IMR-90 (cell line): ENCODE data around the gene AUTS2. TPM values are rescaled to one million over a fixed set of nuclear protein-coding genes. Genes with fewer than 3 reads are reported as not detected.

Experiments
- ATAC-seq: fragments of 200-7000 bp; cut with Tn5 transposase; 2 replicates; pipeline ENCODE4 v1.9.1; 2020; ENCODE audit warnings: low read depth, mild to moderate bottlenecking, moderate library complexity
- BruUV-seq: library from RNA; stranded (reverse); fragments of 400-500 nt; replicated peaks from 2 replicates; lab custom pipeline; 2021; lab: Mats Ljungman, UMichigan
- CTCF ChIA-PET: fragments of 300-600 bp; formaldehyde crosslinking; extraction: SDS; loops from one replicate; lab custom pipeline; 2021; ENCODE audit warnings: antibody characterized with exemption; lab: Yijun Ruan, JAX
- POLR2A ChIA-PET: fragments of 300-600 bp; sonication (Branson Sonifier 250); formaldehyde crosslinking; loops from one replicate; lab custom pipeline; 2022; ENCODE audit warnings: antibody characterized with exemption; ENCODE audit not compliant: unreplicated experiment; lab: Charles Lee
- DNase-seq: peaks from one replicate; pipeline ENCODE4 v3.0.0; 2013
- H2AFZ ChIP-seq: replicated peaks from 2 replicates; pipeline ENCODE3; 2013; ENCODE audit warnings: low read length, mild to moderate bottlenecking; ENCODE audit not compliant: poor library complexity
- H2AK5ac ChIP-seq: 2 replicates; pipeline ENCODE4 v1.6.1; 2013; ENCODE audit warnings: low read depth, low read length, inconsistent platforms
- H2AK9ac ChIP-seq: replicated peaks from 2 replicates; pipeline ENCODE3; 2013; ENCODE audit warnings: mild to moderate bottlenecking, low read depth, low read length, moderate library complexity; ENCODE audit not compliant: poor library complexity
- H2BK120ac ChIP-seq: 2 replicates; pipeline ENCODE4 v1.6.1; 2013; ENCODE audit warnings: low read depth, low read length, inconsistent platforms
- H2BK15ac ChIP-seq: 3 replicates; pipeline ENCODE4 v1.6.1; 2013; ENCODE audit warnings: low read depth, low read length, inconsistent platforms
- H2BK20ac ChIP-seq: 2 replicates; pipeline ENCODE4 v1.6.1; 2013; ENCODE audit warnings: low read depth, mild to moderate bottlenecking, inconsistent platforms, low read length, moderate library complexity
- H2BK5ac ChIP-seq: 2 replicates; pipeline ENCODE4 v1.6.1; 2013; ENCODE audit warnings: mild to moderate bottlenecking, low read depth, low read length, inconsistent platforms; ENCODE audit not compliant: poor library complexity, severe bottlenecking
- H3K14ac ChIP-seq: replicated peaks from 2 replicates; pipeline ENCODE4 v1.6.1; 2013; ENCODE audit warnings: low read depth, low read length, inconsistent platforms
- H3K18ac ChIP-seq: 2 replicates; pipeline ENCODE4 v1.6.1; 2013; ENCODE audit warnings: low read depth, low read length, control low read depth
- H3K23ac ChIP-seq: 2 replicates; pipeline ENCODE4 v1.6.1; 2013; ENCODE audit warnings: low read depth, low read length, inconsistent platforms
- H3K27ac ChIP-seq: 2 replicates; pipeline ENCODE4 v1.5.1; 2013; ENCODE audit warnings: mild to moderate bottlenecking, control low read depth, low read length; ENCODE audit not compliant: insufficient read depth
- H3K27me3 ChIP-seq: 2 replicates; pipeline ENCODE4 v1.6.1; 2013; ENCODE audit warnings: low read length; ENCODE audit not compliant: control insufficient read depth, insufficient read depth
- H3K36me3 ChIP-seq: 2 replicates; pipeline ENCODE4 v1.6.1; 2013; ENCODE audit warnings: low read length, mixed read lengths; ENCODE audit not compliant: control insufficient read depth, insufficient read depth
- H3K4ac ChIP-seq: 2 replicates; pipeline ENCODE4 v1.6.1; 2013; ENCODE audit warnings: low read depth, low read length, inconsistent platforms
- H3K4me1 ChIP-seq: 2 replicates; pipeline ENCODE4 v1.6.1; 2013; ENCODE audit warnings: low read length, mixed read lengths; ENCODE audit not compliant: control insufficient read depth, insufficient read depth
- H3K4me2 ChIP-seq: 2 replicates; pipeline ENCODE4 v1.6.1; 2013; ENCODE audit warnings: low read depth, mild to moderate bottlenecking, control low read depth, low read length, moderate library complexity
- H3K4me3 ChIP-seq: 2 replicates; pipeline ENCODE4 v1.5.1; 2013; ENCODE audit warnings: low read depth, mild to moderate bottlenecking, control low read depth, low read length, moderate library complexity; ENCODE audit not compliant: insufficient read depth
- H3K56ac ChIP-seq: 2 replicates; pipeline ENCODE4 v1.6.1; 2013; ENCODE audit warnings: low read length, inconsistent platforms; ENCODE audit not compliant: insufficient read depth; ENCODE audit errors: extremely low read depth
- H3K79me1 ChIP-seq, 2 experiments: 2 replicates each; pipeline ENCODE4 v1.6.1; 2013; ENCODE audit warnings: low read length in 2 of 2, inconsistent platforms in 1 of 2, low read depth in 1 of 2
- H3K9ac ChIP-seq: 2 replicates; pipeline ENCODE4 v1.6.1; 2013; ENCODE audit warnings: low read depth, low read length, control low read depth
- H3K9me1 ChIP-seq: 2 replicates; pipeline ENCODE4 v1.6.1; 2013; ENCODE audit warnings: low read length, inconsistent platforms; ENCODE audit not compliant: insufficient read depth
- H3K9me3 ChIP-seq: 2 replicates; pipeline ENCODE4 v1.6.1; 2013; ENCODE audit warnings: low read length; ENCODE audit not compliant: control insufficient read depth, insufficient read depth
- H4K20me1 ChIP-seq: 2 replicates; pipeline ENCODE4 v1.6.1; 2013; ENCODE audit warnings: low read length, inconsistent platforms; ENCODE audit not compliant: insufficient read depth
- H4K5ac ChIP-seq: 2 replicates; pipeline ENCODE4 v1.6.1; 2013; ENCODE audit warnings: mild to moderate bottlenecking, low read depth, low read length, control low read depth
- H4K8ac ChIP-seq, 2 experiments: 2 replicates each; pipeline ENCODE4 v1.6.1; 2013; ENCODE audit warnings: low read depth in 2 of 2, low read length in 2 of 2, control low read depth in 1 of 2, inconsistent platforms in 1 of 2
- H4K91ac ChIP-seq: 2 replicates; pipeline ENCODE4 v1.6.1; 2013; ENCODE audit warnings: low read depth, low read length, inconsistent platforms; ENCODE audit not compliant: insufficient read depth
- BHLHE40 ChIP-seq: fragments of 150-350 bp; IDR thresholded peaks from 2 replicates; pipeline ENCODE4 v1.6.1; 2016; ENCODE audit warnings: mild to moderate bottlenecking, low read depth, low read length
- CHD1 ChIP-seq: IDR thresholded peaks from 2 replicates; pipeline ENCODE4 v1.6.1; 2012; ENCODE audit warnings: low read depth, low read length, improper control_type of control experiment
- FOS ChIP-seq: fragments of 150-350 bp; IDR thresholded peaks from 2 replicates; pipeline ENCODE4 v1.6.1; 2016; ENCODE audit warnings: low read depth, low read length
- MAFK ChIP-seq: IDR thresholded peaks from 2 replicates; pipeline ENCODE4 v1.6.1; 2012; ENCODE audit warnings: low read depth, low read length, improper control_type of control experiment
- MAZ ChIP-seq: IDR thresholded peaks from 2 replicates; pipeline ENCODE4 v1.6.1; 2012; ENCODE audit warnings: low read depth, mild to moderate bottlenecking, low read length, improper control_type of control experiment, moderate library complexity, borderline replicate concordance
- POLR2A ChIP-seq: IDR thresholded peaks from 2 replicates; pipeline ENCODE4 v1.6.1; 2012; ENCODE audit warnings: mild to moderate bottlenecking, low read depth, low read length
- RAD21 ChIP-seq: IDR thresholded peaks from 2 replicates; pipeline ENCODE4 v1.6.1; 2012; ENCODE audit warnings: low read length, improper control_type of control experiment
- RCOR1 ChIP-seq: IDR thresholded peaks from 2 replicates; pipeline ENCODE4 v1.6.1; 2012; ENCODE audit warnings: mild to moderate bottlenecking, low read length, improper control_type of control experiment; ENCODE audit not compliant: insufficient replicate concordance
- RFX5 ChIP-seq: IDR thresholded peaks from 2 replicates; pipeline ENCODE4 v1.8.0; 2012; ENCODE audit warnings: low read depth, mild to moderate bottlenecking, low read length, moderate library complexity
- SMC3 ChIP-seq: fragments of 150-350 bp; IDR thresholded peaks from 2 replicates; pipeline ENCODE4 v1.6.1; 2016; ENCODE audit warnings: low read depth, mild to moderate bottlenecking, antibody characterized with exemption, low read length, moderate library complexity
- WGBS, 2 experiments: methylation state at CpG; one replicate each; pipeline versions ENCODE4 v1.1.5 to v1.1.7; 2013; ENCODE audit warnings: missing lambda C conversion rate in 2 of 2; ENCODE audit not compliant: insufficient read length in 1 of 2; ENCODE audit errors: extremely low coverage in 2 of 2; 5-methylcytosine and 5-hydroxymethylcytosine counted together
- dilution Hi-C: fragments of 300-500 bp; cut with HindIII; formaldehyde crosslinking; loops from one replicate; pipeline ENCODE4 v1.14.3; 2018; ENCODE audit warnings: low sequenced_read_pairs; ENCODE audit not compliant: unreplicated experiment
- in situ Hi-C: fragments of 300-500 bp; cut with MboI; formaldehyde crosslinking; loops from 3 replicates; pipeline ENCODE4 v1.14.3; 2019; ENCODE audit warnings: low sequenced_read_pairs, inconsistent platforms, mixed read lengths
- intact Hi-C: fragments of 100-400 bp; cut with micrococcal nuclease; formaldehyde crosslinking; loops from 2 replicates; pipeline ENCODE4 v1.10.0; 2022
- polyA plus RNA-seq, 3 experiments: library from polyadenylated mRNA; depleted of rRNA; stranded (reverse); fragments of >200 nt; gene quantifications; 2 replicates each; pipeline ENCODE4 v1.2.3, GENCODE V29; 2012; ENCODE audit warnings: low replicate concordance in 1 of 3
- total RNA-seq: library from RNA; depleted of rRNA; stranded (reverse); fragments of >200 nt; gene quantifications from 2 replicates; pipeline ENCODE4 v1.2.3, GENCODE V29; 2012
- TF ChIP-seq, protein P1 (sequence below): fragments of 150-350 bp; IDR thresholded peaks from 2 replicates; pipeline ENCODE4 v1.6.1; 2017; ENCODE audit warnings: mild to moderate bottlenecking, antibody characterized with exemption, low read length, low read depth

Gene AUTS2
- total and polyA plus RNA-seq, 2 of the 4 experiments (the other 2 are of a cell fraction), result 0.90 to 3.0 TPM

DNA sequence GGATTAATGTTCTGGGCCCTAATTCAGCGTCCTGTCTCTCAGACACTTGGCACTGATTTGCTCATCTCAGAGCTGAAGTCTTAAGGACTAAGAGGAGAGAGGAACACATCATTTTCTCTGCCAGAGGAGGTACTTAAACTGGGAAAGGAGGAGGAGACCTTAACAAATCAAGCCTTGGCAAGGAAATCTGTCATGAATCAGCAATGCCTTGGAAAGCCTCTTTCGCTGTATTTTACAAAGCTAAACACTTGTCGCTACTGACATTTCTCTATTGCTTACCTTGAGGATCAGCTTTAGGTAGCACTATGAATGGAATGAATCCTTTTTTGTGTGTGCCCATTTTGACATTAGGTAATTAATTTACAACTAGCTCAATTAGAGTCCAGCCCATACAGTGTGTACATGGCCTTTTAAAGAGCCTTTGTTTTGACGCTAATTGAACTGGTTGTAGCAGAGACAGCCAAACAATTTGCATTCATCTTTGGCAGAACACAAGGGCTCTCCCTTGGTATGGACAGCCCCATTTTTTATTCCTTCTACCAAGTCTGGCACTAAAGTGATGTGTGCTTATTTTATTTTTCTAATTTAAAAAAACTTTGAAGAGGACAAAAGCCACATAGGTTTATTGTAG, 37.4 kb downstream of the AUTS2 start:
- no peak overlapping the region for H3K9ac ChIP-seq
- CTCF ChIA-PET, result no interaction called here
- no peak overlapping the region for H3K4me2 ChIP-seq
- H4K20me1 ChIP-seq, result no peaks in the 10 kb centered on the region
- H3K56ac ChIP-seq, result no peak overlapping the region
- no peaks in the 10 kb centered on the region for H3K27me3 ChIP-seq
- no peak overlapping the region for H3K14ac ChIP-seq
- no peaks in the 10 kb centered on the region for H3K4me1 ChIP-seq
- no peak overlapping the region for H4K91ac ChIP-seq
- no peaks in the 10 kb centered on the region for H3K36me3 ChIP-seq
- no peak overlapping the region for H3K18ac ChIP-seq
- no peak overlapping the region for H3K4me3 ChIP-seq
- H3K9me3 ChIP-seq, result no peaks in the 10 kb centered on the region
- BruUV-seq, result no TSS peak
- H4K5ac ChIP-seq, result no peak overlapping the region
- H2AK5ac ChIP-seq, result no peak overlapping the region
- in situ Hi-C loops (no loop called here), intact Hi-C loops (no loop called here), dilution Hi-C loops (no loop called here)
- no peak overlapping the region for H3K23ac ChIP-seq
- no peak overlapping the region for H4K8ac ChIP-seq
- H2BK120ac ChIP-seq, result no peak overlapping the region
- TF ChIP-seq FOS, result no peak
- TF ChIP-seq POLR2A, result no peak
- no peak for TF ChIP-seq MAZ
- no peak for TF ChIP-seq RFX5
- TF ChIP-seq, protein P1, sequence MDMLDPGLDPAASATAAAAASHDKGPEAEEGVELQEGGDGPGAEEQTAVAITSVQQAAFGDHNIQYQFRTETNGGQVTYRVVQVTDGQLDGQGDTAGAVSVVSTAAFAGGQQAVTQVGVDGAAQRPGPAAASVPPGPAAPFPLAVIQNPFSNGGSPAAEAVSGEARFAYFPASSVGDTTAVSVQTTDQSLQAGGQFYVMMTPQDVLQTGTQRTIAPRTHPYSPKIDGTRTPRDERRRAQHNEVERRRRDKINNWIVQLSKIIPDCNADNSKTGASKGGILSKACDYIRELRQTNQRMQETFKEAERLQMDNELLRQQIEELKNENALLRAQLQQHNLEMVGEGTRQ, result no peak
- TF ChIP-seq CHD1, result no peak
- no peak for TF ChIP-seq MAFK
- TF ChIP-seq SMC3, result no peak
- TF ChIP-seq RCOR1, result no peak
- TF ChIP-seq BHLHE40, result no peak
- TF ChIP-seq RAD21, result no peak
- WGBS, 2 experiments, result no CpG with 5 or more reads among the region's 4 CpGs
- no peaks in the 10 kb centered on the region for H3K79me1 ChIP-seq
- ATAC-seq (no peak), DNase-seq (no peak)
- H2BK15ac ChIP-seq, result no peak overlapping the region
- no peaks in the 10 kb centered on the region for H3K9me1 ChIP-seq
- H2BK5ac ChIP-seq, result no peak overlapping the region
- H3K4ac ChIP-seq, result no peak overlapping the region
- POLR2A ChIA-PET, result no interaction called here
- H3K27ac ChIP-seq, result no peak overlapping the region
- no peak overlapping the region for H2BK20ac ChIP-seq
- H2AK9ac ChIP-seq, result no peak overlapping the region
- H2AFZ ChIP-seq, result no peak overlapping the region
